ENCODE results near the gene RHOF. TPM values are rescaled to one million over a fixed set of nuclear protein-coding genes. Genes with fewer than 3 reads are reported as not detected.

Gene RHOF
- total and polyA plus RNA-seq, 2 donors (not counting 1 experiment from before 2014, with no cell fraction given) = 90.3 to 129 TPM

DNA sequence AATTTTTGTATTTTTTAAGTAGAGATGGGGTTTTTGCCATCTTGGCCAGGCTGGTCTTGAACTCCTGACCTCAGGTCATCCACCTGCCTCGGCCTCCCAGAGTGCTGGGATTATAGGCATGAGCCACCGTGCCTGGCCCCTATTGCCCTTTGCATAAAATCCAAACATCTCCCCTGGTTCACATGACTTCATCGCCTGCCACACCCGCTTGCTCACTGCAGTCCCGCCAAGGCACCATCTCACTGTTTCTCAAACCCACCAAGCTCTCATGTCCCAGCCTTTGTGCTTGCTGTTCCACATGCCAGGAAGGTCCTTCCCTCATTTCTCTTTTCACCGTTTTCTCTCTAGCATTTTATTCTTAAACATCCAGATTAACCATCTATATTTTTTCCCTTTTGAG, 9.7 kb downstream of the RHOF start:
- POLR2A ChIA-PET = interaction anchor here (0.6 to 3.4 kb wide), 9 partner anchors 10 to 868 kb away, joined by 3 to 60 read pairs (median 6); partner anchors contain the start of gene RHOF
- Histone ChIP-seq H3K4me3 (ENCODE audit: control extremely low read depth in 1 of 5, extremely low read depth in 1 of 5, insufficient read depth in 1 of 5, low read depth in 2 of 5, low read length in 4 of 5) (no peak overlapping the region), H3K9me3 (ENCODE audit: control extremely low read depth in 1 of 3, control insufficient read depth in 2 of 3, insufficient read depth in 1 of 3, low read length in 2 of 3) (no peaks in the 10 kb centered on the region), H3K9ac (ENCODE audit: low read length) (no peak overlapping the region), H2AFZ (ENCODE audit: insufficient read depth, low read depth, low read length, poor library complexity, severe bottlenecking) (no peak overlapping the region), H3K79me2 (ENCODE audit: control insufficient read depth, insufficient read depth, low read length) (peaks cover 100% of the 10 kb centered on the region), H3K27ac (ENCODE audit: low read length in 2 of 2) (peak overlapping the region in 1 of 2 donors; percentile 75), H3K36me3 (replicated peaks in 1 of 2; ENCODE audit: control extremely low read depth in 1 of 2, control insufficient read depth in 1 of 2, extremely low read depth in 1 of 2, insufficient read depth in 2 of 2, low read length in 1 of 2) (peaks cover 0 to 38% of the 10 kb centered on the region in 2 experiments), H4K20me1 (ENCODE audit: control insufficient read depth, insufficient read depth, low read length, poor library complexity, severe bottlenecking) (peaks cover 19% of the 10 kb centered on the region), H3K4me2 (replicated peaks; ENCODE audit: low read depth, low read length, poor library complexity, severe bottlenecking) (peak overlapping the region; percentile 16), H3K4me1 (ENCODE audit: control insufficient read depth in 2 of 2, insufficient read depth in 2 of 2, low read length in 2 of 2) (peaks cover 70 to 83% of the 10 kb centered on the region in 2 donors), H3K27me3 (replicated peaks in 1 of 4; ENCODE audit: control extremely low read depth in 1 of 4, control insufficient read depth in 3 of 4, insufficient read depth in 4 of 4, low read length in 3 of 4) (no peaks in the 10 kb centered on the region)
- no peaks in the 10 kb centered on the region for H3K27me3 Mint-ChIP-seq
- DNase-seq = no peak
- ATAC-seq (ENCODE audit: low read depth) = no peak
- CTCF ChIA-PET = interaction anchor here (0.6 to 33.5 kb wide), 4 partner anchors 10 to 690 kb away, joined by 3 to 1947 read pairs (median 12); partner anchors contain the start of genes RHOF and SETD1B
- H3K27ac Mint-ChIP-seq = peak overlapping the region; percentile 84
- H3K4me3 Mint-ChIP-seq = peak overlapping the region; percentile 57
- intact Hi-C loops (cut with micrococcal nuclease) = no loop called here
- no peak for TF ChIP-seq EZH2 (IDR thresholded peaks at IDR 0.05; ENCODE audit: borderline replicate concordance, insufficient read depth, low read depth, low read length, poor library complexity, severe bottlenecking)
- TF ChIP-seq, protein P1, sequence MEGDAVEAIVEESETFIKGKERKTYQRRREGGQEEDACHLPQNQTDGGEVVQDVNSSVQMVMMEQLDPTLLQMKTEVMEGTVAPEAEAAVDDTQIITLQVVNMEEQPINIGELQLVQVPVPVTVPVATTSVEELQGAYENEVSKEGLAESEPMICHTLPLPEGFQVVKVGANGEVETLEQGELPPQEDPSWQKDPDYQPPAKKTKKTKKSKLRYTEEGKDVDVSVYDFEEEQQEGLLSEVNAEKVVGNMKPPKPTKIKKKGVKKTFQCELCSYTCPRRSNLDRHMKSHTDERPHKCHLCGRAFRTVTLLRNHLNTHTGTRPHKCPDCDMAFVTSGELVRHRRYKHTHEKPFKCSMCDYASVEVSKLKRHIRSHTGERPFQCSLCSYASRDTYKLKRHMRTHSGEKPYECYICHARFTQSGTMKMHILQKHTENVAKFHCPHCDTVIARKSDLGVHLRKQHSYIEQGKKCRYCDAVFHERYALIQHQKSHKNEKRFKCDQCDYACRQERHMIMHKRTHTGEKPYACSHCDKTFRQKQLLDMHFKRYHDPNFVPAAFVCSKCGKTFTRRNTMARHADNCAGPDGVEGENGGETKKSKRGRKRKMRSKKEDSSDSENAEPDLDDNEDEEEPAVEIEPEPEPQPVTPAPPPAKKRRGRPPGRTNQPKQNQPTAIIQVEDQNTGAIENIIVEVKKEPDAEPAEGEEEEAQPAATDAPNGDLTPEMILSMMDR (IDR thresholded peaks at IDR 0.05) = no peak
- WGBS (ENCODE audit: insufficient coverage) = 68% methylated on average over 6 of the region's 6 CpGs
- no peaks in the 10 kb centered on the region for H3K9me3 Mint-ChIP-seq (ENCODE audit: insufficient read depth)
- H3K4me1 Mint-ChIP-seq = peaks cover 72% of the 10 kb centered on the region
